Caki2 (cell line): ENCODE measurements around the gene ZNF668. TPM values are rescaled to one million over a fixed set of nuclear protein-coding genes. Genes with fewer than 3 reads are reported as not detected.
A peak's percentile ranks its signal among the peaks of the same experiment; 100 is the strongest.

ENCODE experiments used
- DNase-seq: peaks from one replicate; pipeline ENCODE4 v3.0.0-alpha.2; 2015; ENCODE audit warnings: low read depth
- in situ Hi-C: cut with HindIII; loops from 2 replicates; pipeline ENCODE4 v1.10.0; 2016; ENCODE audit warnings: low sequenced_read_pairs, low pct_unique_long_range_greater_than_20kb, mixed read lengths
- total RNA-seq: library from RNA; depleted of rRNA; stranded (reverse); fragments of >200 nt; shearing (Covaris generic); gene quantifications from 2 replicates; pipeline ENCODE4 v1.2.3, GENCODE V29; 2014; ENCODE audit warnings: low replicate concordance; rRNA removed

ZNF668 gene
- 16.1 and 18.3 TPM in 2 replicates for total RNA-seq

- in situ Hi-C loops = no loop called here
- peak; percentile 98 for DNase-seq
Measured at GRCh38 chr16:31073970-31074813, at the start of gene ZNF668, which contains the start of gene ZNF646. Gene ZNF668 (minus strand): TSS chr16:31074240. CDS start chr16:31064459, 9,781 bp downstream. Gene ZNF646 (plus strand): TSS chr16:31074422. CDS start chr16:31076325, 1,903 bp downstream.

DNA sequence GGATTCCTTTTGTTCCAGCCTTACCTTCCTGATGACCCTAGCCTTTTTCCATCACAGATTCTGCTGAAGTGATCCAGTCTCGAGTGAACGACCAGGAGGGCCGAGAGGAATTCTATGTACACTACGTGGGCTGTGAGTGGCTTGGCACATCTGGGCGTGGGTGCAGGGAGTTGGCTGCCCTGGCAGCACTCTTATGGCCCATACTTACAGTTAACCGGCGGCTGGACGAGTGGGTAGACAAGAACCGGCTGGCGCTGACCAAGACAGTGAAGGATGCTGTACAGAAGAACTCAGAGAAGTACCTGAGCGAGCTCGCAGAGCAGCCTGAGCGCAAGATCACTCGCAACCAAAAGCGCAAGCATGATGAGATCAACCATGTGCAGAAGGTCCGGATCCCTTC lies 46.1 kb upstream of the ZNF668 start:
- in situ Hi-C loops = no loop called here

GRCh38 chr16:31118223-31119155 lies 44.4 kb upstream of the ZNF668 start:
- no peak for DNase-seq
- in situ Hi-C loops = no loop called here

More for the DNA sequence above, 46.1 kb upstream of the ZNF668 start:
- DNase-seq = no peak

DNA sequence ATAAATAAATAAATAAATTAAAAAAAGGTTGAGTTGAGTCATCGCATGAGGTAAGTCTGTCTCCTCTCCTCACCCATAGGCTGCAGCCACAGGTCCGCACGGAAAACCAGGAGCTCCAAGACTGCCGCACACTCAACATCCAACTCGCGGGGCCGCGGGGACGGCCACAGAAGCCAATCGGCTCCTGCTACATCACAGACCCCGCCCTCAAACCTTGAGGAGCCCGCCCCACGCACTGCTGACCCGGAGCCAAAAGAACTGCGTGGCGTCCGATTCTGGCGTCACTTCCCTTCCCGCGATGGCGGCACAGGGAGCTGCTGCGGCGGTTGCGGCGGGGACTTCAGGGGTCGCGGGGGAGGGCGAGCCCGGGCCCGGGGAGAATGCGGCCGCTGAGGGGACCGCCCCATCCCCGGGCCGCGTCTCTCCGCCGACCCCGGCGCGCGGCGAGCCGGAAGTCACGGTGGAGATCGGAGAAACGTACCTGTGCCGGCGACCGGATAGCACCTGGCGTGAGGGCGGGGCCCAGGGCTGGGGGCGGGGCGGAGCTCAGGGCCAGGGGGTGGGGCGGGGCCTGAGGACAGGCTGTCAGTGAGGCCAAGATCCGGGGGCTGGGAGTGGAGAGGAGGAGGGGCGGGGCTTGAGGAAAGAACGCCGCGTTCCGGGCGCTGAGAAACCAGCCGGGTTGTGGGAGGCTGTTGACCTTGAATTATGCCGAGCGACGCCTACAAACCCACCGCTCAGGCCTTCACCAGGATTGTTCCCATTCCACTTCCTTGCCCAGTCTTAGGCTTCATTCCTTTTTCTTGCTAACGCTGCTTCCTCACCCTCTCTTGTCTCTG lies 43.6 kb upstream of the ZNF668 start, which contains the start of gene KAT8:
Gene KAT8 (plus strand): TSS at position 281 of the 839 bp plus-strand sequence. CDS start 18 bp downstream, at position 299.
- in situ Hi-C loops = no loop called here

DNA sequence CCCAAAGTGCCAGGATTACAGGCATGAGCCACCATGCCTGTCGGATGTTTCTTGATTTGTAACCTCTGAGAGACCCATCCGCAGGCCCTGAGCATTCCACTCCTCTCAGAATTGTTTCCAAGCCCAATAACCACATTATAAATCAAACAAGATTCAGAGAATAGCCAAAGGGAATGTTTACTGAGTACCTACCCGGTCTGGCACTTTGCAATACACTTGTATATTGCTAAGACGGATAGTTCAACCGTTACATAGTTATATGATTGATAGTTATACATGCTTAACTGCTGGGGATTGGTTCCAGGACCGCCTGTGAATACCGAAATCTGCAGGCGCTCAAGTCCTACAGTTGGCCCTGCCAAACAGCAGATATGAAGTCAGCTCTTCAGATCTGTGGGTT lies 40.4 kb upstream of the ZNF668 start:
- in situ Hi-C loops = no loop called here
- DNase-seq = no peak

More for the DNA sequence above, 43.6 kb upstream of the ZNF668 start, which contains the start of gene KAT8:
- peak; percentile 99 for DNase-seq

DNA sequence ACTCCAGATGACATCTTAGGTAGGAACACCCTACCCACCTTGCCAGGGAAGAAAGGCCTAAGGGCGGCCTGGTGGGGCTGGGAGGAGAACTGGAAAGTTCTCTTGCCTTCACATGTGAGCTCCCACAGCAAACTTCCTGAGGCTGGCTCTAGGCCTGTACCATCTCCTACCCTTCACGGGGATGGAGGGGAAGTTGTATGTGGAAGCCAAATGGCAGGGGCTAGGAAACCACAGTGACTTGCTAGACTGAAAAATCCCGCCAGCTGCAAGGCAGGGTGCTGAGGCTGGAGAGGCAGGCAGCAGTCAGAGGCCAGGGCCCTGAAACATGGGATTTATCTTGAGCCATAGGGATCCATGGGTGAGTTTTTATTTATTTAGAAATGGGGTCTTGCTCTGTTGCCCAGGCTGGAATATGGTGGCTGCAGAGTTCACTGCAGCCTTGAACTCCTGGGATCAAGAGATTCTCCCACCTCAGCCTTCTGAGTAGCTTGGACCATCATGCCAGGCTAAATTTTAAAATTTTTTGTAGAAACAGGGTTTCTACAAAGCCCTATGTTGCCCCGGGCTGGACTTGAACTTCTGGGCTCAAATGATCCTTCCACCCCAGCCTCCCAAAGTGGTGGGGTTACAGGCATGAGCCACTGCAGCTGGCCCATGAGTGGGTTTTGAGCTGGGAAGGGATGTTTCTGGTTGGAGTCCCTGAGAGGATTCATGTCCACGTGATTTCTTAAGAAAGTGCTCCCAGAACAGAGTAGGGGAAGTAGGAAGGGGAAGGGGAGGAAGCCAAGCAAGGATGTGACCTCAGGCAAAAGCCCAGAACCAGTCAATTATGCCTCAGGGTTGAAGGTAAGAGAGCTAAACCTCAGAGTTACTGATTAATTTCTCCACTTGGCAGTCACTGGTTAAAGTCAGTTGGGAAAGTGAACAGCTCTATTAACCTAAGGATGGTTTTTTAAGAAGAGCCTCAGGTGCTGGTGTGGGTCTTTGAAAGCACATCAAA lies 39.4 kb upstream of the ZNF668 start:
- in situ Hi-C loops = no loop called here
- peak; percentile 90 for DNase-seq

DNA sequence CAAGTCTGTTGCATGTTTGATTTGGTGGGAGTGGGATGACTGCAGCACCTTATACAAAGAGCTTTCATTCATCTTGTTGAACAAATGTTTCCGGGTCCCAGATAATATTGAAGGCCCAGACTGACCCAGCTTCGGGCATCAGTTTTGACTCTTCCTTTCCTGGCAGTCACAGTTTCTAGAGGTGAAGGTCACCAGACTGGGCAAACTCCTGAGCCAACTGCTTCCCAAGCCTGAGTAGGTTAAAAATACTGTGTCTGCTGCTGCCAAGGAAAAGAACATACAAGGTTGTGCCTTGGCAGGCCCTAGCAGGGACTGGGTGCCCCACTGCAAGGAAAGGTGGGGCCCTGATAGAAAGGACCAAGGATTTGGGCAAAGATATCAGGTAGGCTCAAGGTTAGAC lies 38.7 kb upstream of the ZNF668 start:
- in situ Hi-C loops = no loop called here
- DNase-seq = no peak

DNA sequence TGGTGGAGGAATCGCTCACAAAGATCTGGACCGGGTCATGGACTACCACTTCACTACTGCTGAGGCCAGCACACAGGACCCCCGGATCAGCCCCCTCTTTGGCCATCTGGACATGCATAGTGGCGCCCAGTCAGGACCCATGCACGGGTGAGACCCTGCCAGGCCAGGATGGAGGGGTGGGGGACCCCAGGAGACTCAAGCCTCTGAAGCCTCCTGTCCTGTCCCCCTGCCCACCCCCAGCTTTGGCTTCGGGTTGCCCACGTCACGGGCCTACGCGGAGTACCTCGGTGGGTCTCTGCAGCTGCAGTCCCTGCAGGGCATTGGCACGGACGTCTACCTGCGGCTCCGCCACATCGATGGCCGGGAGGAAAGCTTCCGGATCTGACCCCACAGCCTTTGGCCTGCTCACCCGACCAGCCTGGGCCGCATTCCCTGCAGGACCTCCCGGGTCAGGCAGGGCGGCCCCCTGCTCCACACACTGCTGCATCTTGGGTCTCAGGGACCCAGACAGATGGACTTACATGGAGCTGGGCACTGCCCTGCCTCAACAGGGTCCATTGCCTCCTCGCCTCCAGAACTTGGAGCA lies 37.9 kb upstream of the ZNF668 start:
- in situ Hi-C loops = no loop called here
- no peak for DNase-seq

GRCh38 chr16:31110106-31111034 lies 36.3 kb upstream of the ZNF668 start:
- in situ Hi-C loops = no loop called here

GRCh38 chr16:31109622-31110021 lies 35.6 kb upstream of the ZNF668 start:
- DNase-seq = no peak
- in situ Hi-C loops = no loop called here

More at GRCh38 chr16:31110106-31111034, 36.3 kb upstream of the ZNF668 start:
- no peak for DNase-seq

GRCh38 chr16:31108794-31109558 lies 34.9 kb upstream of the ZNF668 start:
- no peak for DNase-seq
- in situ Hi-C loops = no loop called here

- in situ Hi-C loops = no loop called here
- DNase-seq = peak; percentile 74
Measured at GRCh38 chr16:31108035-31108793, 34.2 kb upstream of the ZNF668 start, which contains the start of gene BCKDK. Gene BCKDK (plus strand): TSS chr16:31108386. CDS start chr16:31109224, 838 bp downstream.

GRCh38 chr16:31107465-31107867 lies 33.4 kb upstream of the ZNF668 start:
- no peak for DNase-seq
- in situ Hi-C loops = no loop called here
